M059J (cell line): ENCODE measurements around the gene PODN. TPM values are rescaled to one million over a fixed set of nuclear protein-coding genes. Genes with fewer than 3 reads are reported as not detected.

ENCODE experiments used
- DNase-seq: peaks from one replicate; pipeline ENCODE4 v3.0.0-alpha.2; 2012; ENCODE audit warnings: low read depth
- total RNA-seq: library from RNA; depleted of rRNA; stranded (reverse); fragments of >200 nt; shearing (Covaris generic); gene quantifications from 2 replicates; pipeline ENCODE4 v1.2.3, GENCODE V29; 2014; rRNA removed

The PODN gene, protein sequence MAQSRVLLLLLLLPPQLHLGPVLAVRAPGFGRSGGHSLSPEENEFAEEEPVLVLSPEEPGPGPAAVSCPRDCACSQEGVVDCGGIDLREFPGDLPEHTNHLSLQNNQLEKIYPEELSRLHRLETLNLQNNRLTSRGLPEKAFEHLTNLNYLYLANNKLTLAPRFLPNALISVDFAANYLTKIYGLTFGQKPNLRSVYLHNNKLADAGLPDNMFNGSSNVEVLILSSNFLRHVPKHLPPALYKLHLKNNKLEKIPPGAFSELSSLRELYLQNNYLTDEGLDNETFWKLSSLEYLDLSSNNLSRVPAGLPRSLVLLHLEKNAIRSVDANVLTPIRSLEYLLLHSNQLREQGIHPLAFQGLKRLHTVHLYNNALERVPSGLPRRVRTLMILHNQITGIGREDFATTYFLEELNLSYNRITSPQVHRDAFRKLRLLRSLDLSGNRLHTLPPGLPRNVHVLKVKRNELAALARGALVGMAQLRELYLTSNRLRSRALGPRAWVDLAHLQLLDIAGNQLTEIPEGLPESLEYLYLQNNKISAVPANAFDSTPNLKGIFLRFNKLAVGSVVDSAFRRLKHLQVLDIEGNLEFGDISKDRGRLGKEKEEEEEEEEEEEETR
- not detected in 2 replicates for total RNA-seq

DNA sequence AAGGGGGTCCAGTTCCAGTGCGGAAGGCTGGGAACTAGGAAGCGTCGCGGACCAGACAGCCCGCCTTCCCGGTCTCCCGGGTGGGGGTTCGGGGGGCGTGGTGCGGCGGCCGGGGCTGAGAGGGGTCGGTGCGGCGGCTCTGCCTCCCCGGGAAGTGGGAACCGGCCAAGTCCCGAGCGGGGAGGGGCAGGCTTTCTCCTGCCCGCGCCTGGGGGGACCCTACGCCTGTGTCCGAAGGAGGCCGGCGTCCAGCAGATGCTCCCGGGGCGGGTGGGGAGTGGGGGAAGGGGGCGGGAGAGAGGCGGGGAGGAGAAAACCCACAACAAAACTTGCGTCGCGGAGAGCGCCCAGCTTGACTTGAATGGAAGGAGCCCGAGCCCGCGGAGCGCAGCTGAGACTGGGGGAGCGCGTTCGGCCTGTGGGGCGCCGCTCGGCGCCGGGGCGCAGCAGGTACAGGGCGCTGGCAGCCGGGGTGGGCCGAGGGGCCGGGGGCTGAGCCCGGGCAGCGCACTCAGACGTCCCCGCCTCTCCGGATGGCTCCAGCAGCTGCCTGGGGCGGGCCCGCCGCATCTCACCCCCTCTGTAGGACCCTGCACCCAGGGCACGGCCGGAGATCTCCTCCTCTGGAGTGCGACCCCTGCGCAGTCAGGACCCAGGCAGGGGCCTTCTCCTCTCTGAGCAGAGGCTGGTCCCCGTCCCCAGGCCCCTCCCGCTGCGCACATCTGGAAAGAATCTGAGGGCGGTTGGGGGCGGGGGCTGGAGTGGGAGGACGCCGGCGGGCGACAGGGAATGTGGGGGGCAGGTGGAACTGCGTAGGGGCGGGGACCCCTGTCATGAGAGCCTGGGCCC, at the start of gene PODN:
Gene PODN, plus strand, starts transcription at position 355 of the 849 bp plus-strand sequence. CDS start 7,643 bp downstream, outside the sequence.
- DNase-seq = peak; percentile 12

DNA sequence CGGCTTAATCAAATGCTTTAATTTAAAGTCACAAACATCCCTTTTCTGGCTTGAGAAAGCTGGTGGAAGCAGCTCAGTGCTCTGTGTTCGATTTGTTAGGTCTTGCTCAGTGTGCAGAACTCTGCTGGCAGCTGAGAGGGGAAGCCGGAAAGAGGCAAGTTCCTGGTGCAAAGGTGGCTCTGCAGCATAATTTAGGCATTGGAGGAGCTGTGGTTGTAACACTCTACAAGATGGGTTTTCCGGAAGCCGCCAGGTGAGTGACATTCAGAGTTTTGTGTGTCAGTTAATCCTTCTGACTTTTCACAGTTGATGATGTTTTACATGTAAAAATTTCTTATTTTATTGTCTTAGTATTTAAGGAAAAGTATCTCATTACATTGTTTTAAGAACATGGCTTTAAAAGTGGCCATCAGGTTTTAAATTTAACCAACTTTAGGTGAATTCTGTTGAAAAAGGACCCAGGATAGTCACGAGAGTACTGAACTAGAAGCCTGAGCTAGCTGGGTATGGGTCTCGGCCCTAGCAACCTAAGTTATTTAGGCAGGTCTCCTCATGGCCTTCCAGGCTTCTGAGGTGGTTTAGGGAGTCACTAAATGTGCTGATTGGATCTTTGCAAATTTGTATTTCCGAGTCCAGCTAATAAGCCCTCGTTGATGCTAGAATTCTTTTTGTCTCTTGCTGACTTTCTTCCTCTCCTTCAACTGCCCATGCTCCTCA, 47.1 kb upstream of the PODN start:
- peak; percentile 88 for DNase-seq

DNA sequence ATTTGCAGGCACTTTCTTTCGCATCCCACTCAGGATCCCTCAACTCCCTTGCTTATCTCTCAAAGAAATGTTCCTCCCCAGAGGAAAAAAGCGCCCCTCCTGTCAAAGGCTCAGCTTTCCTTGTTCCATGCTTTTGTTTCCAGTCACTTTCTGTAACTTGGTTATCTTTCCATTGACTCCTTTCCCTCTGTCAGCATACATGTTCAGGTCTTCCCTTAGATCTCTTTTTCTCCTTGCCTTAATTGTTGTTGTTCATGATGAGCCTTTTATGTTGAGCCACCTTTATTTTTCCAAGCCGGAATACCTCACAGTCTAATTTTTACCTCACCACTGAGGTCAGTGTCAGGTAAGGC, 46.5 kb upstream of the PODN start:
- no peak for DNase-seq

DNA sequence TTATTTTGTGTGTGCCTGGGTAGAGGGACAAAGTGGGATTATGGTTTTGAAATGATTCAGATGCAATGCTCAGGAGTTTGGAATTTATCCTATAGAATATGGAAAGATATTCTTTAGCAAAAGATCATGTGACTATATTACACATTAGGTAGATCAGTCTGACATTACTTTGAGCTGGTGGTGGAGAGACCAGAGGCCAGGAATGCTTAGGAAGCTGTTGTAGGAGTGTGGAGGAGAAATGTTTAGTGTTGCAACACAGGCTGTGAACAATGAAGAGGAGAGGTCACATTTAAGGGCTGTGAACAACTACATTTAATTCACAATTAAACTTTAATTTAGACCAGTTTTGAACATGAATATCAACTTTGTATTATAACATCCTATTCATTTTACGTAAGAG, 45.3 kb upstream of the PODN start:
- DNase-seq = no peak

DNA sequence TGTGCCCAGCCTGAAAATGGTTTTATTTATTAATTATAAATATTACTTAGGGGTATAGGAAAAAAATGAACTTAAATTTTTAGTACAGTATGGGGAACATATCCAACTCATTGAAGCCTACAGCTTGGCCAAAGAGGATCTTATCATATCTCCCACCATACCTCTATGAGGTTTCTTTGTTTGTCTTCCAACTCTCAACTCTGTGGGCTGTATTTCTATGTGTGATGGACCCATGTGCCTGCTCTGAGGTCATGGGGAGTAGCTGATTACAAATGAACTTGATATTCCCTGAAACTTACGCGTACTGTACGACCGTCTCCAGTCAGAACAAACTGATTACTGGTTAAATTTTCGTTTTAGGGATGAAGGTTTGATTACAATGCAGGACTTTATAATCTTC, 41.4 kb upstream of the PODN start:
- DNase-seq = no peak

DNA sequence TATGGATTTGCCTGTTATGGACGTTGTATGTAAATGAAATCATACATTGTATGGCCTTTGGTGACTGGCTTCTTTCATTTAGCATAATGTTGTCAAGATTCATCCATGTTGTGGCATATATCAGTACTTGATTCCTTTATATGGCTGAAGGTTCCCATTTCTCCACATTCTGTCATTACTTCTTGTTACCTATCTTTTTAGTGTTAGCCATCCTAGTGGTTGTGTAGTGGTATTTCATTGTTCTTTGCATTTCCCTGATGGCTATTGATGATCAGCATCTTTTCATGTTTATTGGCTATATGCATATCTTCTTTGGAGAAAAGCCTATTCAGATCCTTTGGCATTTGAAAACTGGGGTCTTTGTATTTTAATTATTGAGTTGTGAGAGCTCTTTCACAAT, 39.8 kb upstream of the PODN start:
- no peak for DNase-seq

DNA sequence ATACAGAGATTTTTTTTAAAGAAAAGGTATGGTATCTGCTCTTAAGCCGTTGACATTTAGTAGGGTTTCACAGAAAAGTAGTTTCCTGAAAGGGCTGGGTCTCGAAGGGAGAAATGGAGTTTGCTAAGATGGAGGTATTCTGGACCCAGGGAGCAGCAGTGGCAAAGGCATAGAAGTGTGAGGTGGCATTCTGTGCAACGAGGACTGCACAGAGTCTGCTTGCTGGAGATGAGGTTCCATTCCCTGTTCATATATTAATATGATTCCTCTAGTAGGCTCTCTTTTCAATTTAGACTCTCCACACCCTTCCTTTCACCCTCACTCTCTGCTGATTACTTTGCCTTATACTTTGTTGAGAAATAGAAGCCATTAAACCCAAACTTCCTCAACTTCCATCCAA, 38.5 kb upstream of the PODN start:
- DNase-seq = no peak

DNA sequence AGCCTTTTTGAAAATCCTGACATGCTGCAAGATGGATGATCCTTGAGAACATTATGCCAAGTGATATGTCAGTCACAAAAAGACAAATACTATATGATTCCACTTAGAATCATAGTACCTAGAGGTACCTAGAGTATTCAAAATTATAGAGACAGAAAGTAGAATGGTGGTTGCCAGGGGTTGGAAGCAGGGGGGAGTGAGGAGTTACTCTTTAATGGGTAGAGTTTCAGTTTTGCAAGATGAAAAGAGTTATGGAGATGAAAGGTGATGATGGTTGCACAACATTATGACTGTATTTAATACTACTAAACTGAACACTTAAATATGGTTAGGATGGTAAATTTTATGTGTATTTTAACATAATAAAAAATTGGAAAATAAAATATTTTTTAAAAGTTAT, 37.9 kb upstream of the PODN start:
- no peak for DNase-seq

DNA sequence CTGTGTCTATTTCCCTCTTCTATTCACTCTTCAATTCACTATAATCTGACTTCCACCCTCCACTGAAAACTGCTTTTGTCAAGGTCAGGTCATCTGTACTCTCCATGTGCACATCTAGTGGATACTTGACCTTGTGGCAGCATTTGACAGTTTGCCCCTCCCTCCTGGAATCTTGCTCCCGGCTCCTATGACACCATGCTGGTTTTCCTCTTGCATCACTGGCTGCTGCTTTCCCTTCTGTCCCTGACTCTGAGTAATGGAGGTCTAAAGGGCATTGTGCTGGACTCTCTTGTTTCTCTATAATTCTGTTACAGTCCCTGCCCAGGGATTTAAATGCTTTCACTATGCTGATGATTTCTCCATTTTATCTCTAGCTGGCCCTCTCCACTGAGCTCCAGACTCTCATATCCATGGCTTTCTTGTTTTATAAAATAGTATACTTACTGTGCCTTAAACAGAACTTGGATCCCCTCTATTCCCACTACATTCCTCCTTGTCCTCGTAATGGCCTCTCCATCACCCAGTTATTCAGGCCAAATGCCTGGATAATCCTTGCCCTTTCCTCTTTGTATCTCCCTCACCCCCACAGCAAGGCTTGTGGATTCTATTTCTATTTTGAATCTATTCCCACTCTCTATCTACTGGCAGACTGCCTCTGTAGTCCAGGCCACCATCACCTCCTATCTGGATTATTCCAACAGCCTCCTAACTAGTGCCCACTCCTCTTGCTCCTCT, 36.8 kb upstream of the PODN start:
- peak; percentile 85 for DNase-seq

DNA sequence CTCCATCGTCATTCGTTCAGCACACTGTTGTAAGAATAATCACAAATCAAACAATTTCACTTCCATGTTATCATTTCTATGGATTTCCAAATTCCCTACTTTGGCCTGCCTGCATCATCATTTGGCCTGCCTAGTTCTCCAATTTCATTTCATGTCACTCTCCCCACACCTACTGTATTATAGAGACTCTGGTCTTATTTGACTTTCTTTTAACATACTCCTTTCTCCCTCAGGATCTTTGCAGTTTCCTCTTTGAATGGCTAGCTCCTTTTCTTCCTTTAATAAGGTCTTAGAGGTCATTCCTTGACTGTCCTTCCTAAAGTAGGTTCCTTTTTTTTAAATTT, 36.3 kb upstream of the PODN start:
- DNase-seq = no peak

DNA sequence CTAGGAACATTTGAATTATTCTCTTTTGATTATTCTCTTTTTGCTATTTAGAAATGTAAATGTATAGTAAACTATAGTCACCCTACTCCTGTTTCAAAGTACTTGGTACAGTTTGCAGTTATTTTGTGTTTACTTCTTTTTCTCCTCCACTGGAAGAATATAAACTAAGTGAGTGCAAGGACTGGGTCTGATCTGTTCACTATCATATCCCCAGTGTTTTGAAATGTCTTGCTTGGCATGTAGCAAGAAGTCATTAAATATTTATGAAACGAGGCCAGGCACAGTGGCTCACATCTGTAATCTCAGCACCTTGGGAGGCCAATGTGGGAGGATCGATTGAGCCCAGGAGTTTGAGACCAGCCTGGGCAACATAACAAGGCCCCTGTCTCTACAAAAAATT, 35.8 kb upstream of the PODN start:
- DNase-seq = no peak

DNA sequence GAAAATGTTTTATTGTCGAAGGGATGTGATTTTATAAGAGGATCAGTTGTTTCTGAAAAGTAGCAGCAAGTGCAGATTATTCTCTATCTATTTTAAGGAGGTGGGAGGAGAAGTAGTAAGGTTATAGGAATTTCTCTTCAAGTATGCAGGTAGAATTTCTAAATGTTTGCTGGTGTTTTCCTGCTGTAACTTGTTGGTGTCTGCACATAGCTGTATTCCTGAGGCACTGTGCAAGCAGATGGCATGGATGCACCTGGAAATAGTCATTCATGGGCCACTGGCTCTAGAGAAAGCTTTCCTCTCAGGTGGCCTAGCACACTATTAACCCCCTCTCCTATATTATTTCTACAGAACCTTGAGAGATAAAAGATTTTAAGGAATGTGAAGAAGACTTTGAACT, 30.3 kb upstream of the PODN start:
- DNase-seq = no peak

DNA sequence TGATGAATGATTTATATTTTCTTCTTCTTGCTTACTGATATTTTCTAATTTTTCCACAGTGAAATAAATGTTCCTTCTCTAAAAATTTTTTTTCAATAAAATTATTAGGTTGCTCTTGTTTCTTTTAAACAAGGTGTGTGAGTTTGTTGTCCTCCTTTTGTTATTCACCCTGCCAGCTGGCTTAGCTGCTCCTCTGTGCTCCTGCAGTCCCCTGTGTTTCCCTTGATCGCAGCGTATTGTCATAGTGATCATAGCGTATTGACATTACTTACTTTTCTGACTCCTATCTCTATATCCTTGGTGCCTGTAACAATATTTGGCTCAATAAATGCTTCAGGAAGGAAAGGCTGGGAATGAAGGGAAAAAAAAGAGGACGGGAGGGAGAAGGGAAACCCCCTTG, 24.9 kb upstream of the PODN start:
- no peak for DNase-seq

DNA sequence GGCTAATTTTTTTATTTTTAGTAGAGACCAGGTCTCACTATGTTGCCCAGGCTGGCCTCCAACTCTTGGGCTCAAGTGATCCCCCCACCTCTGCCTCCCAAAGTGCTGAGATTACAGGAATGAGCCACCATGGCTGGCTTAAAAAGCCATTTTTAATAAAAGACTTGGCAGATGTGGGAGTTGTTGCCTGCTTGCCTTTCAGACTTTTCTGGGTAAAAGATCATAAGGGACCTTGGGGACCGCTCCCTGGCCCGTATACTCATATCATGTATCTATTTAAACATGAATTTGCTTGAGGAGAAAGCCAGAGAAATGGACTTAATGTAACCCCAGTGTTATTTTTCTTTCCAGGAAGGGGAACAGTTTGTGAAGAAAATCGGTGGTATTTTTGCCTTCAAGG, 23.4 kb upstream of the PODN start:
- DNase-seq = no peak

DNA sequence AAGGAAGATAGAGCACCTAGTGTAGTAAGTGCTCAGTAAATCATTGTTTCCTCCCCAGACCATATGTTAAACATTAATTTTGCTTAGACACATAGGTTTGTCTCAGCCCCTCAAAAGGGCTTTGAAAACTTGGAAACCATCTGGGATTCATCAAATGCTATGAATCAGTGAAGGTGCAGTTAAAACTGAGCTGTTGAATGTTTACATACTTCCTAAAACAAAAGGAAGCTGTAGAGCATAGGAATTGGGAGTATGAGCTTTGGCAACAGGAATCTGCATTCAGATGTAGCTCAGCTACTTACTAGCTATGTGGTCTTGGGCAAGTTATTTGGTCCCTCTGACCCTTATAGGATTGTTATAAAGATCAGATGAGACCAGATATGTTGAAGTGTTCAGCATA, 18.7 kb upstream of the PODN start:
- DNase-seq = no peak

DNA sequence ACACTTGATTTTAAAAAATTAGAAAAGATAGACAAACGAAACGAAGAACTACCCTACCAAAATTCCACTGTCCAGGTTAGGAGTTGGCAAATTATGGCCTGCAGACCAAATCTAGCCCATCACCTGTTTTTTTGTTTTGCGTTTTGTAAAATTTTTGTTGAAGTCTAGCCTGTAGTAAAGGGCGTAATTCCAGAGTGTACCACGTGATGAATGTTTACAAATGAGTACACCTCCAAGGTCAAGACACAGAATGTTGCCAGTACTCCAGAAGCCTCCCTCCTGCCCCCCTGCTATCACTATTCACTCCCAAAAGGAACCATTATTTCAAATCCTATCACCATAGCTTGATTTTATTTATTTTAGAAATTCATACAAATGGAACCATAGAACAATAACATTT, 17.1 kb upstream of the PODN start:
- DNase-seq = no peak

DNA sequence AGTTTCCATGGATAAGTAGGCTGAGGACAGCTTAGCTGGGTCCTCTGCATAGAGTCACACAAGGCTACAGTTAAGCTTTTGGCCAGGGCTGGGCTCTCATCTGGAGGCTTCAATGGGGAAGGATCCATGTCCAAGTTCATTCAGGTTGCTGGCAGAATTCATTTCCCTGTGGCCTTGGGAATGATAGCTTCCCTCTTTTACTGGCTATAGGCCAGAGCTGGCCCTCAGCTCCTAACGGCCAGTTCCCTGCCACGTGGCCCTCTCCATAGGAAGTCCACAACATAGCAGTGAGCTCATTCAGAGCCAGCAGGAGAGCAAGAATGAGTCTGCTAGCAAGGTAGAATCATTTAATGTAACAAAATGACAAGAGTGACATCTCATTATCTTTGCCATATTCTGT, 15.1 kb upstream of the PODN start:
- DNase-seq = peak; percentile 87

DNA sequence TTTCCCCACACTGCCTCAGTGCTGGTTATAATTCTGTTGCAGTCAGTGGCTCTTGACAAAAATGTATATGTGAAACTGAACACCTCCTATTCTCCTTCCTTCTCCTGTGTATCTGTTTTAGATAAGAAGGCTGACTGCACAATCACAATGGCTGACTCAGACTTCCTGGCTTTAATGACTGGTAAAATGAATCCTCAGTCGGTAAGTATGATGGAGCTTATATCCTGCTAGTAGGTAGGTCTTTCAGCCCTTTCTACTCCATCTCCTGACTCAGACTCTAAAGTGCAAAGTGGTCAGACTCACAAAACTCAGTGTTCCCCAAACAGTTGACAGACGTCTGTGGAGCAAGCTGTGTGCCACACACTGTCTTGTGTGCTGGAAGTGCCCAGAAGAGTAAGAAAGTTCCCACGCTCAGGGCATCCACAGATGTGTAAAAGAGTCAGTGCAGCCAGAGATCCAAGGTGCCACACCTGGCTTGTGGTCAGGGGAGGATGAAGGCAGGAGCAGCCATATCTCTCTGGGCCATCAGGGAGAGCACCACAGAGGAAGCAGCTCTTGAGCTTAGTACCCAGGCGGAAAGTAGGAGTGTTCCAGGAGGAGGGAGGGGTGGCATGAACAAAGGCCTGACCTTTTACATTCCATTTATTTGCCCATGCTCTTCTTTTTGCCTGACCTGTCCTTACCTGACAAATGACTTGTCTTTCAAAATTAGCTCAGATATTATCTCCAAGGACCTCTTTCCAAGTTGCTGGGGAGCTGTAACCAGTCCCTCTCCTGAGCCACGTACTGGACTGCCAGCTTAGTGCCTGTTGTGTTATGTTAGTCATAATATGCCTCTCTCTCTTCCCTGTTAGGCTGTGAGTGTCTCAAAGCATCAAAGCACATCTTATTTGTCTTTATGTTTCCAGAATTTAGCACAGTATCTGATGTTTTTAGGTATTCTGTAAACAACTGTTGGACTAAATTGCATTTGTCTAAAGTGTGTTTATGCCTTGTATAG, 14.0 kb upstream of the PODN start:
- DNase-seq = peak; percentile 93

DNA sequence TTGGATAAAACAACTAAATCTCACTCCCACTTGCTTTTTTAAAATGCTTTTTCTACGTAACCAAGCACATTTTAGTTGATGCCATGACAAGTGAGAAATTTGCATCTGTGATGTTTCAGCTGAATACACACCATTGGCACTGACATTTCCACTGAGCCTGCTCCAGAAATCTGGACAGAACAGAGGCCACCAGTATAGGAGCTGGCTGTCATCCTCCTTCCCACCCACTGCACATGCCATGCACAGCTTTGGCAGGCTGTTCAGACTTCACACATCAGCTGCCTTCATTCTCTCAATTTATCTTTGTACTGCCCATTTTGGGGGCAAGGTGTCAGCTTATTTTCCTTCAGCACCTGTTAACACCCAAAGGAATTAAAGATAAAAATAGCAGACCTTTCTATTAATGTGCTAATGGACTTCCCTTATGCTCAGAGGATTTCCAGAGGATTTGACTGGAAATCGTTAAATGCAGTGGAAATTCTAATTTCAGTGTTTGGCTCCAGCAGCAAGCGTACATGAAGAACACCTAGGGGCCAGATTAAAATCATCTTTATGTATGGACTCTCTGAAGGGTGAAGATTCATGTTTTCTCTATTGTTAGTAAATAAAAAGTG, 12.9 kb upstream of the PODN start:
- no peak for DNase-seq

DNA sequence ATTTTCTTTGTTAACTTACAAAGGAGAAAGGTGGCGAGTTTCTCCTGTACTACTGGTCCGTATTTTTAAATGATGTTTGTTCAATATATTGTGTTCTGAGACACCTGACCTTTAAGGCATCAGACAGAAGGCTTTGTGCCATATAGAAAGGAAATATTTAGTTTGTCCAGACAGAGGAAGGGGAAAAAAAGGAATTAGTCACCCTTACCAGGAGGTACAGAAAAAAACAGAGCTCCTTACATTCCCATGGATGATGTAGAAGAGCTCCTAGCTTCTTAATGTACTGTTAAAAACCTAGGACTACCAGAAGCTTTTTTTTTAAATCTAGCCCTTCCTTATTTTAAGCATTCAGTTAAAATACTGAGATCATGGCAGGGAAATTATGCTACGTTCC, 12.4 kb upstream of the PODN start:
- DNase-seq = no peak
